Stimulated activated CD8-positive, alpha-beta memory T cell treated with anti-CD3 and anti-CD28 coated beads, Interleukin-12 subunit alpha, Interleukin-12 subunit beta, amount 100 ng/mL, for 24 hours (primary cell): ENCODE data around the gene EPHA4.
A peak's percentile ranks its signal among the peaks of the same experiment; 100 is the strongest.

Source experiments
- DNase-seq: peaks from one replicate; pipeline ENCODE4 v3.0.0-alpha.2; 2020; ENCODE audit errors: extremely low read depth

Gene EPHA4

DNA sequence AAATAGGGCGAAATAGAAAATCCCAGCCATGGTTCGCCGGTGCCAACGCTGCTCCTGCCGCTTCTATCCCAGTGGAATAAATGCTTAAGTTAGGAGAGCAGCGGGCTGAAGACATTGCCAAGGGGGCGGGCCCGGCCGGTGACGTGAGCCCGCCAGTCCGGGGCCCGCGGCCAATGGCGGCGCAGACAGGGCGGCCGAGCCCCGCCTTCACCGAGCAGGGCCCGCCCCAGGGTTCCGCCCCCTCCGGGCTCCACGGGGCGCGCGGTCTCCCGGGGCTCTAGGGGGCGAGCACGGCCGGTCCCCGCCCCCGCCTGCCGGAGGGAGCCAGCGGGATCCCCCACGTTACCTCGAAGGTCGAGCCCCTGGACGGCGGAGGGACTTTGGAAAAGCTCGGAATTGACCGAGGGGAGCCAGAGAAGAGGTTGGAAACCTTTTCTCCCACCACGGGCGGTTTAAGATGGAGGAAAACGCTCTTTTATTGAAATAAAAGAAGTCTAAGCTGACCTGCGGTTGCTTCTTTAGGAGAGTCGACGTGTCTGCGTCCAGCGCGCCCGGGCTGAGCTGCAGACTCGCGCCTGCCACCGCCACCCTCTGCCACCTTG is at the start of gene EPHA4:
EPHA4 (minus strand) TSS at position 86 of the 602 bp plus-strand sequence; CDS start at position 30, 56 bp downstream.
- peak; percentile 53 for DNase-seq

DNA sequence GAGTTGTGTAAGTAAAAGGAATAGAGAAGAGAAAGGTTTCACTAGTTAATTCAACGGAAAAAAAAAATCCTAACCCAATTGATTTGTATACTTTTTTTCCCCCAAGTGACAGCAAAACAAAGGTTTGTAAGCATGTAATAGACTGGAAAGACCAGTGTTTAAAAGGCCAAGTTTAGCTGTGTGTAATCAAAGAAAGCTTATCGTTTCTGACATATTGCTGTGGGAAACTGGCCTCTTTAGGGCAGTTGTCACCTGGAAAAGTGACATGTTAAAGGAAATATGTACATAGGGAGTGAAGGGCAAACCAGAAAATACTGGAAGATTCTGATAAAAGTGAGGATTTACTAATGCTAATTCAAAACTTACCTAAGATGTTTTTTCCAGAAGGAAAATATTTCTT is 45.9 kb upstream of the EPHA4 start:
- no peak for DNase-seq

- no peak for DNase-seq
Observed at GRCh38 chr2:221616561-221616960, 44.5 kb upstream of the EPHA4 start.

DNA sequence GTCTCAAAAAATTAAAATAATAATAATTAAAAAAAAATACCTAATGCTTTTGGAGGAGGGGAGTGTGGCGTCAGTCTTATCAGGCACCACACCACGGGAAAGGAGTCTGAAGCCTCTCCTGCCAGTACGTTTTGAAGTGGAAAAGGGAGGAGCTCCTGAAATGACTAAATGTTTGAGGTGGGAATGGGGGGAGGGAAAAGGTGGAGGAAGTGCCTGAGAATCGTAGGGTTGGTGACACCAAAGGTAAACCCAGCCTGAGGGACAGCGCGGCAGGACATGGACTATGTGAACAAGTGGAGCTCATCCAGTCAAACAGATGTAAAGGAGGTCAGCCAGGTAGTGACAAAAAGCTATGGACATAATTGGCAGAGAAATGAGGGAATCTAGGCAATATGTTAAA is 42.2 kb upstream of the EPHA4 start:
- DNase-seq = no peak

DNA sequence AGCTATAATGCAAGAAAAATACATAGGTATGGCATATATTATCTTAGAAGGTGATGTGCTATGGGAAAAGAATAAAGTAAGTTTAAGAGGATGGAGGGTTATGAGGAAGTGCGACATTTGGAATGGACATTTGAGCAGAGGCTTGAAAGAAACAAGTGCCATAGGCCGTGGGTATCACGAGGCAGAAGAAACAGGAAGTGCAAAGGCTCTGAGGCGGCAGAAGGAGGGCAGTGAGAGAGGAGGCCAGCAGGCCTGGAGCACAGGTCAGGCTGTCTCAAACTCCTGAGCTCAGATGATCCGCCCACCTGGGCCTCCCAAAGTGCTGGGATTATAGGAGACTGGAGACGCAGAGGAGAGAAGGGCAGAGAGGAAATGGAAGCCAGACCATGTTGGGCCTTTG is 40.7 kb upstream of the EPHA4 start:
- no peak for DNase-seq

DNA sequence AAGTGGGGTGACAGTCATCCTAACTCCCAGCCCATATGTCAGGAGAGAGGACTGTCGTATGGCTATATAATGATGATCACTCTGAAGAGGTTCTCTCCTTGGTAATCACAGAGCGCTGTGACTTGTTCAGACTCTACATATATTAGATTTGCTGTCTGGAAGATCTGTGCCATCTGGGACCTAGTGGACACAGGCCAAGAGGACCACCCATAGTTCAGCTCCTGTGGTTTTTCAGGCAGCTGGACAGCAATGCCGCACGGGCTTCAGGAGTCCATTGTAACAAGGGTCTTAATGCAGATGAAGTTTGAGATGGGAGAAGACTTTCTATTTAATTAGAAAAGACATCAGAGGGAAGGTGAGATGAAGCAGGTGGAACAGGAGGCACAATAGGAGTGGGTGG is 40.1 kb upstream of the EPHA4 start:
- DNase-seq = no peak

DNA sequence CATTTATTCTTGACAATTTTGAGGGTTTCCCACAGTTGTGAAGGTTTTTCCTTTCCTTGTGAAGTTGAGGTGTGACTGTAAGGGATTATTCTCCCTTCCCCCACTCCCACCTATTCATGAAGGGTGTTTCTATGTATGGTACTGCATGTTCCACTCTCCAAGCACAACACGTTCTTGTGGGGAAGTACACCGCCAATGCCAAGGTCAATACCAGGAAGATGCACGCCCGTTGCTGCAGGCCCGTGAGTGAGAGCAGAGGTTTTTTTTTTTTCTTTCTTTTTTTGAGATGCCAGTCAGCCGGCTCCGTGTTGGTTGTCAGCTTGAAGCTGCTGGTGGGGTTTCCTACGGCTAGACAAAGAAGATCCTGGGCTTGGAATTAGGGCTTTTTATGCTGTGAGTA is 38.6 kb upstream of the EPHA4 start:
- DNase-seq = no peak

- no peak for DNase-seq
Observed at GRCh38 chr2:221610255-221610654, 38.2 kb upstream of the EPHA4 start.

GRCh38 chr2:221608442-221608841 is 36.3 kb upstream of the EPHA4 start:
- no peak for DNase-seq

GRCh38 chr2:221606424-221606823 is 34.3 kb upstream of the EPHA4 start:
- DNase-seq = no peak

DNA sequence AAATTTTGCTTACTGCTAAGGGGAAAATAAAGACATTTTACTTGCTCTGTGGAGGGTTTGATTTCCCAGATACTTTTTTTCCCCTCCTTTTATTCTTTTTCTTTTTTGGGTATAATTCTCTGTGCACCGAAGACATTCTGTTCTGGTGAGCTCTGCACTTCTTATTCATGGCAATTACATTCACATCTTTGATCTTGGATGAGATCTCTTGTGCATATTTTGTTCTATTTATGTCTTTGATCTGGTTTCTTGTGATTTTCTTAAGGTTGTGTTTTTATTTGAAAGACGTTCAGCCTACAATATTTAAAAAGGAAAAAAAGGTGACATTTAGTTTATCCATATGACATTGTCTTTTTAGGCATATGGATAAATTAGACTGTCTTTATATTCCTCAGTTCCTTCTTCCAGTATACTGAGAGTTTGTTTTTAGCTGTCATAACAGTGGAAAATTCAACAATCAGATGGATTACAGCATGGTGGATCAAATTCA is 33.7 kb upstream of the EPHA4 start:
- no peak for DNase-seq

DNA sequence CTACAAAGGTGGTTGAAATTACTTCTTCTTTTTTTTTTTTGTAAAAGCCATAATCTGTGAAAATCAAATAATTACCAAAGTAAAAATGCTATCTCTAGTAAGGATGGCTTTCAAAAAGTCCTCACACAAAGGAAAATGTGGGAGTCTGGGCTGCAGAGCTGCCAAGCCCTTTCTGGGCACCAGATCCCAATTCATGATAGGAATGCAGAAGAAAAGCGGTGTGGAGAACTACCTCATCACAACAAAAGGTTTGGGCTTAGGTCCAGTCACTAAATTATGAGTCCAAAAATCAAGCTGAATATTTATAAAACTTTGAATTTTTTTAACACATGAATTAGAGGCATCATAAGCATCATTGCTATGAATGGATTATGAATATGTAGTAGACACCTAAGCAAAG is 30.8 kb upstream of the EPHA4 start:
- no peak for DNase-seq

DNA sequence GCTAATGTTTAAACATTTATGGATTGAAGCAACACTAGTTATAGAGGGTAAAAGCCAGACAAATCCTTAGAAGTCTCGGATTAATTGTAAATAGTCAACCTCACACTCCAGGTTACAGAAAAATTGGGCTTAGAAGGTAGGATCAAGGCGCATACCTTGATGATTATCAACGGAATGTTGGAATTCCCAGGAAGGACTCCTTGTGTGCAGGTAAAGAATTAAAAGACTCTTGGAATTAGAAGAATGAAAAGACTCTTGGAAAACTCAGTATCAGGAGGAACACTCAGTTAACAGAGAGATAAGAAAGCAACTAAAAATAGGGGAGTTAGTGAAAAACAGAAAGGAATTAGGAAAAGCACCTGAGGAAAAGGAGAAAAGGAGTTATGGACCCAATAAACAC is 29.3 kb upstream of the EPHA4 start:
- no peak for DNase-seq

- no peak for DNase-seq
Observed at GRCh38 chr2:221600388-221600787, 28.3 kb upstream of the EPHA4 start.

- DNase-seq = no peak
Observed at GRCh38 chr2:221596192-221596591, 24.1 kb upstream of the EPHA4 start.

GRCh38 chr2:221590861-221591365 is 18.8 kb upstream of the EPHA4 start:
- no peak for DNase-seq

DNA sequence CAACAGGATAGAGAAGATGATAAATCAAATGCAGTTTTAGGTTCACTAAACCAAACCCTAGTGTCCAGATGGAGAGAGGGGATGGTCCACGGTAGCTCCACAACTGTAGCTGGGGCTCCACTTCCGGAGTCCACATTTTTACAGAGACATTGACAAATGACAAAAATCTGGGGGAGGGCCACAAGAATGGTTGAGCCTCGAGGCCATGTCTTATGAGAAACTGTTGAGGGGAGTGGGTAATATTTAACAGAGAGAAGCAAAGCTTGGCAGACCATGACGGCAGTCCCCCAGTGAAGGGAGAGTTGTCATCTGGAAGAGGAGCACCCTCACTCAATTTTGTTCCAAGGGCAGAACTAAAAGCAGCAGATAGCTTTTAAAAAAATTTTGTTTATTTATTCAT is 17.6 kb upstream of the EPHA4 start:
- no peak for DNase-seq

- no peak for DNase-seq
Observed at GRCh38 chr2:221588306-221588985, 16.3 kb upstream of the EPHA4 start.

- no peak for DNase-seq
Observed at GRCh38 chr2:221581986-221582385, 9.9 kb upstream of the EPHA4 start.

DNA sequence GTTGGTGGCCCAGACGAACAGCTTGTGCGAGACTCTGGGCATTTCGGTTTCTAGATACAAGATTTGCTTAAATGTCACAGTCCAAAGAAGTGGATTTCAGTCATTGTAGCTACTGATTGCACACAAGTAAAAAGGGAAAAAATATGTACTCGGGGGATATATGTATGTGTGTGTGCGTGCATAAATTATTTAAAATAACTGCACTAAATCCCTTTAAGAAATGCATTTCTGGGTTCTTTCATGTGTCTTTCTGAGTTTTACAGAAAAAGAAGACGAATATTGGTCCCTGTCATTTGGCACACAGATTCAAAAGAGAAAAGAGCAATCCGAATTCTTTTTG is 2.1 kb upstream of the EPHA4 start:
- DNase-seq = no peak

GRCh38 chr2:221573430-221574230 is 1.5 kb upstream of the EPHA4 start:
- DNase-seq = peak; percentile 49

DNA sequence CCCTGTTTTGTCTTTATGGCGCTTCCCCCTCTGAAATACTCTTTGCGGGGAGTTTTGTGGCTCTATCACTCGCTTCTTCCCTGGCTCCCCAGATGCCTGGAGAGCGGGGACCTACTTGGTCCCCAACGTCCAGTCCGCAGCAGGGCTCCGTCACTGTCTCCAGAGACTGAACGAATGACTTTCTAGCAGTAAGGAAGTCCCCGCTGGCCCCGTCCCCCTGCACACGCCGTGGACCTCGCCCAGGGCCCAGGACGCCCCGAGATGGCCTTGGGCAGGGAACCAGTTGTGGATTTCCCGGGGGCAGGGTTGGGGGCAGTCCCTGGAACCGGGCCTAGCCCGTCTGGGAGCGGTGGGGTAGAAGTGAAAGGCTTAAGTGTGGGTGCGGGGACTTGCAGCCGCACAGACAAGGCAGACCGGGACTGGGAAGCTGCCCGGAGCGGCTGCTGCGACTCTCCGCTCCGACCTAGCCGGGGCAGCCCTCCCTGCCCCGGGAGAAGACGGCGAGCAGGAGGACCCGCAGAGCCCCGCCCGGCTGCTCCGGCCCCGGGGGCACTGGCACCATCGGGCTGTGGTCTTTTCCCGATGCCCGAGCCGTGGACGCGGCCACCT is 821 bp upstream of the EPHA4 start:
- no peak for DNase-seq
